ENCODE measurements around the gene KEAP1. TPM values are rescaled to one million over a fixed set of nuclear protein-coding genes. Genes with fewer than 3 reads are reported as not detected.

Gene KEAP1
- total RNA-seq, 1 experiment from 2014 or later, result 75.2 TPM

DNA sequence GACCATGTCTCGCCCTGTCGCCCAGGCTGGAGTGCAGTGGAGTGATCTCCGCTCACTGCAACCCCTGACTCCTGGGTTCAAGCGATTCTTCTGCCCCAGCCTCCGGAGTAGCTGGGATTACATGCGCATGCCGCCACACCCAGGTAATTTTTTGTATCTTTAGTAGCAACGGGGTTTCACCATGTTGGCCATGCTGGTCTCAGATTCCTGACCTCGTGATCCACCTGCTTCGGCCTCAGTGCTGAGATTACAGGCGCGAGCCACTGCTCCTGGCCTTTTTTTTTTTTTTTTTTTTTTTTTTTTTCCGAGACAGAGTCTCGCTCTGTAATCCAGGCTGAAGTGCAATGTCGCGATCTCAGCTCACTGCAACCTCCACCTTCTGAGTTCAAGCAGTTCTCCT lies 4.9 kb upstream of the KEAP1 start (continued):
- no peak for TF ChIP-seq ZBTB33 (IDR thresholded peaks at IDR 0.05; ENCODE audit: extremely low read depth, insufficient replicate concordance, low read length)
- TF ChIP-seq CBX3 (IDR thresholded peaks at IDR 0.05; ENCODE audit: low read depth), result no peak
- no peak for TF ChIP-seq ATF3 (IDR thresholded peaks at IDR 0.05)
- no peak for TF ChIP-seq REST (IDR thresholded peaks at IDR 0.05; ENCODE audit: low read depth)

DNA sequence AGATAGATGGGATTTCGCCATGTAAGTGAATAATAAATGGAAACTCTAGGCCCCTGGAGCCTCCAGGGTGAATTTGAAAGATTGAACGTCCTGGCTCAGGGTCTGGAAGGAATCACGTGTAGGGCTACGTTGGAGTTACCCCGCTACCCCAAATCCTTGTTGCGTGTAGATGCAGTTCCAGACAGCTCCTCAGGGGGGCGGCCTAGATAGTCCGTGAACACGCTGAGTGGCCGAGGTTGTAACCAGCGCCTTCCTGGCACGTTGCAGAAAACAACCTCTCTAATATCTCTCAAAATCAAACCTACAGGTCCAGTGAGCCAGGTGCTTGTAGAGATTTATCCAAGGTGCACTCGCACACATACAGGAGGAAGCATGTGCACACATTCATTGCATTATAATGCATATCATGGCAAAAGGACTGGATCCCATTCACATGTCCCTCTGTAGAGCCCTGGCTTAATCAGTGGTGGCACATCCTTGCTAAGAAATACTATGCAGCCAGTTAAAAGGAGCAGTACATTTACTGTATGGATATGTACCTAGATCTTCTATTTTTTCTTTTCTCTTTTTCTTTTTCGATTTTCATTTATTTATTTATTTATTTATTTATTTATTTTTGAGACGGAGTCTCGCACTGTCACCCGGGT lies 2.5 kb upstream of the KEAP1 start:
- BruUV-seq (replicated peaks), result no TSS peak
- ChIA-PET POLR2A (no interaction called here), RAD21 (ENCODE audit: low non-redundant PET in 1 of 2, low total read pairs in 2 of 2, uncharacterized antibody in 2 of 2, unreplicated experiment in 2 of 2) (interaction anchor here in 1 of 2 experiments (0.5 kb wide), 1 partner anchor 81 kb away, joined by 3 read pairs; no protein-coding TSS in a partner anchor), CTCF (interaction anchor here (0.5 to 0.9 kb wide), 2 partner anchors 12 to 36 kb away, joined by 3 to 5 read pairs; partner anchors contain the start of gene S1PR5)
- Histone ChIP-seq H3K27ac (ENCODE audit: low read depth, low read length) (no peak overlapping the region), H3K79me2 (ENCODE audit: insufficient read depth, low read length) (peaks cover 18% of the 10 kb centered on the region), H2AFZ (ENCODE audit: low read depth, low read length, poor library complexity, severe bottlenecking) (peak overlapping the region; percentile 94), H3K4me1 (ENCODE audit: control insufficient read depth in 1 of 2, insufficient read depth in 2 of 2, low read length in 2 of 2) (peaks cover 20 to 41% of the 10 kb centered on the region in 2 experiments), H3K9ac (ENCODE audit: low read length) (peak overlapping the region; percentile 10; the same call in 1 of the 2 replicates), H3K4me3 (replicated peaks in 1 of 2; ENCODE audit: low read depth in 1 of 2, low read length in 2 of 2) (no peak overlapping the region), H3K36me3 (ENCODE audit: control insufficient read depth in 1 of 2, insufficient read depth in 2 of 2, low read length in 2 of 2) (no peaks in the 10 kb centered on the region), H3K4me2 (ENCODE audit: low read length) (peak overlapping the region; percentile 58), H3K9me2 (ENCODE audit: insufficient read depth) (no peaks in the 10 kb centered on the region), H3K9me3 (ENCODE audit: control insufficient read depth in 1 of 2, insufficient read depth in 1 of 2, low read depth in 1 of 2, low read length in 2 of 2) (no peaks in the 10 kb centered on the region), H3K27me3 (ENCODE audit: insufficient read depth, low read length) (no peaks in the 10 kb centered on the region), H4K20me1 (ENCODE audit: insufficient read depth) (no peaks in the 10 kb centered on the region)
- intact Hi-C loops (cut with micrococcal nuclease), result loop anchor here (5.0 kb wide), 1 partner anchor 37 kb away; the partner anchor contains the start of gene ATG4D
- ATAC-seq, result peak; percentile 31
- DNase-seq (ENCODE audit: low read depth, low spot score), result peak; percentile 60
- TF ChIP-seq EZH2 (IDR thresholded peaks at IDR 0.05) (no peak), YY1 (IDR thresholded peaks at IDR 0.05; ENCODE audit: extremely low read depth, insufficient replicate concordance, low read depth, low read length) (no peak), CEBPB (IDR thresholded peaks at IDR 0.05; ENCODE audit: low read depth) (no peak), TCF7L2 (IDR thresholded peaks at IDR 0.05; ENCODE audit: borderline replicate concordance, extremely low read depth, insufficient read depth, insufficient read length) (no peak), EZH2phosphoT487 (IDR thresholded peaks at IDR 0.05; ENCODE audit: borderline replicate concordance) (no peak), SIN3A (IDR thresholded peaks at IDR 0.05; ENCODE audit: low read depth) (no peak), ATF3 (IDR thresholded peaks at IDR 0.05) (no peak), RAD21 (IDR thresholded peaks at IDR 0.05; ENCODE audit: low read depth) (no peak; the same call in none of the 2 replicates), SP1 (IDR thresholded peaks at IDR 0.05; ENCODE audit: low read depth) (no peak), EGR1 (IDR thresholded peaks at IDR 0.05; ENCODE audit: low read depth) (no peak), JUND (IDR thresholded peaks at IDR 0.05) (no peak), FOSL1 (IDR thresholded peaks at IDR 0.05; ENCODE audit: low read depth) (no peak), CBX3 (IDR thresholded peaks at IDR 0.05; ENCODE audit: low read depth) (peak; percentile 45; the same call in 1 of the 2 replicates)
- TF ChIP-seq, protein P1, sequence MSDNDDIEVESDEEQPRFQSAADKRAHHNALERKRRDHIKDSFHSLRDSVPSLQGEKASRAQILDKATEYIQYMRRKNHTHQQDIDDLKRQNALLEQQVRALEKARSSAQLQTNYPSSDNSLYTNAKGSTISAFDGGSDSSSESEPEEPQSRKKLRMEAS (IDR thresholded peaks at IDR 0.05), result peak; percentile 81
